PC-3 (cell line): ENCODE measurements around the gene MYO16. TPM values are rescaled to one million over a fixed set of nuclear protein-coding genes. Genes with fewer than 3 reads are reported as not detected.

Experiments used
- ATAC-seq: fragments of 200-7000 bp; cut with Tn5 transposase; 2 replicates; pipeline ENCODE4 v1.9.1; 2020; ENCODE audit warnings: mild to moderate bottlenecking, moderate library complexity
- BruUV-seq: library from RNA; stranded (reverse); fragments of 400-500 nt; replicated peaks from 2 replicates; lab custom pipeline; 2021; lab: Mats Ljungman, UMichigan
- CTCF ChIA-PET: fragments of 300-600 bp; sonication (Branson Sonifier 250); formaldehyde crosslinking; loops from one replicate; lab custom pipeline; 2022; ENCODE audit warnings: antibody characterized with exemption; lab: Charles Lee
- POLR2A ChIA-PET: fragments of 300-600 bp; sonication (Branson Sonifier 250); formaldehyde crosslinking; loops from one replicate; lab custom pipeline; 2022; ENCODE audit warnings: antibody characterized with exemption; ENCODE audit not compliant: unreplicated experiment; lab: Charles Lee
- DNase-seq: peaks from one replicate; pipeline ENCODE4 v3.0.0-alpha.2; 2015
- H2AFZ ChIP-seq: fragments of 300-600 bp; sonication (generic); 2 replicates; pipeline ENCODE4 v1.6.0; 2016; ENCODE audit warnings: antibody characterized with exemption, low read length
- H3F3A ChIP-seq: fragments of 300-600 bp; sonication (generic); one replicate; pipeline ENCODE4 v1.6.0; 2017; ENCODE audit warnings: antibody characterized with exemption, low read length, control low read depth, mild to moderate bottlenecking; ENCODE audit not compliant: unreplicated experiment
- H3K27ac ChIP-seq: fragments of 300-600 bp; sonication (generic); 2 replicates; pipeline ENCODE4 v1.5.1; 2016; ENCODE audit warnings: mild to moderate bottlenecking, low read length
- H3K27me3 ChIP-seq: fragments of 300-600 bp; sonication (generic); 2 replicates; pipeline ENCODE4 v1.6.1; 2016; ENCODE audit warnings: low read length, mixed read lengths
- H3K36me3 ChIP-seq: fragments of 300-600 bp; sonication (generic); 2 replicates; pipeline ENCODE4 v1.6.1; 2016; ENCODE audit warnings: low read depth, mixed run types, low read length, mixed read lengths
- H3K4me1 ChIP-seq: fragments of 300-600 bp; sonication (generic); 2 replicates; pipeline ENCODE4 v1.5.1; 2016; ENCODE audit warnings: low read length; ENCODE audit not compliant: insufficient read depth
- H3K4me2 ChIP-seq: fragments of 300-600 bp; sonication (generic); 2 replicates; pipeline ENCODE4 v1.6.0; 2016; ENCODE audit warnings: low read length
- H3K4me3 ChIP-seq: fragments of 300-600 bp; sonication (generic); 2 replicates; pipeline ENCODE4 v1.5.1; 2016; ENCODE audit warnings: mild to moderate bottlenecking, low read length, mixed read lengths
- H3K79me2 ChIP-seq: fragments of 300-600 bp; sonication (generic); 2 replicates; pipeline ENCODE4 v1.6.1; 2017; ENCODE audit warnings: low read length, mixed read lengths
- H3K9ac ChIP-seq: fragments of 300-600 bp; sonication (generic); 2 replicates; pipeline ENCODE4 v1.6.0; 2016; ENCODE audit warnings: mild to moderate bottlenecking, low read length
- H3K9me2 ChIP-seq: fragments of 300-600 bp; sonication (generic); replicated peaks from 2 replicates; pipeline ENCODE4 v1.6.1; 2016; ENCODE audit warnings: mixed run types, low read length, mixed read lengths
- H3K9me3 ChIP-seq: fragments of 300-600 bp; sonication (generic); 2 replicates; pipeline ENCODE4 v1.6.1; 2016; ENCODE audit warnings: low read length, mixed read lengths
- H4K20me1 ChIP-seq: fragments of 300-600 bp; sonication (generic); 2 replicates; pipeline ENCODE4 v1.6.1; 2016; ENCODE audit warnings: low read length, mixed read lengths
- CTCF ChIP-seq: fragments of 300-600 bp; sonication (generic); conservative IDR thresholded peaks from 2 replicates; pipeline ENCODE4 v1.5.1; 2017; ENCODE audit warnings: antibody characterized with exemption, low read depth, mild to moderate bottlenecking, low read length
- EZH2 ChIP-seq: fragments of 300-600 bp; sonication (generic); IDR thresholded peaks from one replicate; pipeline ENCODE4 v1.6.1; 2017; ENCODE audit warnings: antibody characterized with exemption, mild to moderate bottlenecking, low read length; ENCODE audit not compliant: unreplicated experiment
- EZH2phosphoT487 ChIP-seq: fragments of 300-600 bp; sonication (generic); IDR thresholded peaks from 2 replicates; pipeline ENCODE4 v1.6.1; 2018; ENCODE audit warnings: mild to moderate bottlenecking, antibody characterized with exemption, low read length, borderline replicate concordance
- intact Hi-C: fragments of 100-400 bp; cut with micrococcal nuclease; formaldehyde crosslinking; loops from 2 replicates; pipeline ENCODE4 v1.9.0; 2023
- total RNA-seq: library from RNA; depleted of rRNA; stranded (reverse); fragments of >200 nt; gene quantifications from 2 replicates; pipeline ENCODE4 v1.2.3, GENCODE V29; 2014

MYO16 gene
- total RNA-seq, 1 experiment from 2014 or later: not detected

- H3K9me2 ChIP-seq: no peaks in the 10 kb centered on the region
Observed at GRCh38 chr13:109093998-109094397, 464.6 kb downstream of the MYO16 start.

GRCh38 chr13:109095126-109095525, 465.7 kb downstream of the MYO16 start:
- ChIA-PET CTCF (no interaction called here), POLR2A (no interaction called here)
- DNase-seq (no peak), ATAC-seq (no peak)
- H3K36me3 ChIP-seq: no peaks in the 10 kb centered on the region
- H3K27ac ChIP-seq: no peak overlapping the region
- no peaks in the 10 kb centered on the region for H3K9me2 ChIP-seq
- no TSS peak for BruUV-seq
- no peaks in the 10 kb centered on the region for H3K4me1 ChIP-seq
- peaks cover 28% of the 10 kb centered on the region for H3K27me3 ChIP-seq
- H3K9ac ChIP-seq: no peak overlapping the region
- H4K20me1 ChIP-seq: no peaks in the 10 kb centered on the region
- TF ChIP-seq CTCF (no peak), EZH2phosphoT487 (no peak), EZH2 (no peak)
- no peak overlapping the region for H3K4me3 ChIP-seq
- no peak overlapping the region for H3K4me2 ChIP-seq
- no peaks in the 10 kb centered on the region for H3K79me2 ChIP-seq
- intact Hi-C loops: no loop called here
- no peaks in the 10 kb centered on the region for H3K9me3 ChIP-seq
- no peak overlapping the region for H2AFZ ChIP-seq
- H3F3A ChIP-seq: no peaks in the 10 kb centered on the region

More at GRCh38 chr13:109093998-109094397, 464.6 kb downstream of the MYO16 start:
- BruUV-seq: no TSS peak
- peaks cover 27% of the 10 kb centered on the region for H3K27me3 ChIP-seq
- no peak; the same call in 1 of the 2 replicates for ATAC-seq
- DNase-seq: no peak
- TF ChIP-seq CTCF: no peak
- no peak for TF ChIP-seq EZH2
- no peak for TF ChIP-seq EZH2phosphoT487
- intact Hi-C loops: no loop called here
- ChIA-PET CTCF (no interaction called here), POLR2A (no interaction called here)
- no peaks in the 10 kb centered on the region for H3K79me2 ChIP-seq
- no peak overlapping the region for H3K27ac ChIP-seq
- no peak overlapping the region for H3K4me2 ChIP-seq
- H3K9ac ChIP-seq: no peak overlapping the region
- no peaks in the 10 kb centered on the region for H3K36me3 ChIP-seq
- no peak overlapping the region for H3K4me3 ChIP-seq
- H3F3A ChIP-seq: no peaks in the 10 kb centered on the region
- no peaks in the 10 kb centered on the region for H3K4me1 ChIP-seq
- no peak overlapping the region for H2AFZ ChIP-seq
- no peaks in the 10 kb centered on the region for H4K20me1 ChIP-seq
- no peaks in the 10 kb centered on the region for H3K9me3 ChIP-seq

GRCh38 chr13:109096101-109096500, 466.7 kb downstream of the MYO16 start:
- Histone ChIP-seq H3K4me1 (no peaks in the 10 kb centered on the region), H3K9me3 (no peaks in the 10 kb centered on the region), H3K4me3 (no peak overlapping the region), H3K36me3 (no peaks in the 10 kb centered on the region), H3K9me2 (no peaks in the 10 kb centered on the region), H3K27ac (no peak overlapping the region), H3K4me2 (no peak overlapping the region), H2AFZ (no peak overlapping the region), H3K9ac (no peak overlapping the region), H3K79me2 (no peaks in the 10 kb centered on the region), H3F3A (no peaks in the 10 kb centered on the region), H4K20me1 (no peaks in the 10 kb centered on the region), H3K27me3 (peaks cover 25% of the 10 kb centered on the region)
- no peak for TF ChIP-seq CTCF
- no peak for TF ChIP-seq EZH2phosphoT487
- TF ChIP-seq EZH2: no peak
- ATAC-seq: no peak
- intact Hi-C loops: no loop called here
- CTCF ChIA-PET: no interaction called here
- no TSS peak for BruUV-seq
- POLR2A ChIA-PET: no interaction called here
- DNase-seq: no peak
